ENCODE data around the gene HS6ST1.

GRCh38 chr2:128232965-128233789 lies 85.5 kb downstream of the HS6ST1 start:
- TF ChIP-seq CTCF (IDR thresholded peaks at IDR 0.05) = peak; percentile 69 to 92 (median 78)
- peak; percentile 42 for TF ChIP-seq POLR2AphosphoS5 (IDR thresholded peaks at IDR 0.05)
- TF ChIP-seq POLR2A (IDR thresholded peaks at IDR 0.05) = peak; percentile 52

All from prostate gland (tissue), 2 donors.